ES-I3 (cell line): ENCODE results near the gene CCNY.

Source experiments
- H3K36me3 ChIP-seq: 2 replicates; pipeline ENCODE4 v1.6.1; 2013; ENCODE audit warnings: mild to moderate bottlenecking, low read length, control low read depth, moderate library complexity; ENCODE audit not compliant: insufficient read depth
- H3K4me1 ChIP-seq: 2 replicates; pipeline ENCODE4 v1.6.1; 2013; ENCODE audit warnings: mild to moderate bottlenecking, control low read depth, low read length; ENCODE audit not compliant: insufficient read depth
- H3K9ac ChIP-seq: 2 replicates; pipeline ENCODE4 v1.6.1; 2013; ENCODE audit warnings: low read depth, mild to moderate bottlenecking, low read length, moderate library complexity
- H3K9me3 ChIP-seq: 2 replicates; pipeline ENCODE4 v1.6.1; 2013; ENCODE audit warnings: mild to moderate bottlenecking, low read length, moderate library complexity; ENCODE audit not compliant: control insufficient read depth, insufficient read depth

Gene CCNY

GRCh38 chr10:35438718-35439571, 102.6 kb downstream of the CCNY start:
- Histone ChIP-seq H3K4me1 (no peaks in the 10 kb centered on the region), H3K9ac (no peak overlapping the region), H3K36me3 (no peaks in the 10 kb centered on the region), H3K9me3 (peaks cover 13% of the 10 kb centered on the region; the same call in 1 of the 2 replicates)

GRCh38 chr10:35440016-35440415, 103.7 kb downstream of the CCNY start:
- Histone ChIP-seq H3K9ac (no peak overlapping the region), H3K9me3 (peaks cover 23% of the 10 kb centered on the region; the same call in 1 of the 2 replicates), H3K36me3 (no peaks in the 10 kb centered on the region), H3K4me1 (no peaks in the 10 kb centered on the region)

GRCh38 chr10:35442028-35442427, 105.7 kb downstream of the CCNY start:
- Histone ChIP-seq H3K9ac (no peak overlapping the region), H3K9me3 (peaks cover 26% of the 10 kb centered on the region; the same call in 1 of the 2 replicates), H3K4me1 (no peaks in the 10 kb centered on the region), H3K36me3 (no peaks in the 10 kb centered on the region)

DNA sequence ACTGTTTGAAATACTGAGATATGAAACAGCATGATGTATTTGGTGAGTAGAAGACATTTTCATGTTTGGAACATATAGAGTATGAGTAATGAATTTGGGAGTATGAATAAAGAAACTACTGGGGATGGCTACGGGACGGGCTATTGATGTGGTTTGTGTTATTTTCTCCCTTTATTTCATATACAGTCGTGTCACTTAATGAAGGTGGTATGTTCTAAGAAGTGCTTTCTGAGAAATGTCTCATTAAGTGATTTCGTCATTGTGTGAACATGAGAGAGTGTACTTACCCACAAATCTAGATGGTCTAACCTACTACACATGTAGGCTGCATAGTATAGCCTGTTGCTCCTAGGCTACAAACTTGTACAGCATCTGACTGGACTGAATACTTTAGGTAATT, 106.3 kb downstream of the CCNY start:
- no peak overlapping the region for H3K9ac ChIP-seq
- H3K36me3 ChIP-seq: no peaks in the 10 kb centered on the region
- peaks cover 26% of the 10 kb centered on the region; the same call in 1 of the 2 replicates for H3K9me3 ChIP-seq
- peaks cover 5% of the 10 kb centered on the region for H3K4me1 ChIP-seq

- no peaks in the 10 kb centered on the region for H3K36me3 ChIP-seq
- H3K9me3 ChIP-seq: peaks cover 26% of the 10 kb centered on the region; the same call in 1 of the 2 replicates
- H3K9ac ChIP-seq: no peak overlapping the region
- H3K4me1 ChIP-seq: peaks cover 15% of the 10 kb centered on the region
These were observed 107.5 kb downstream of the CCNY start for GRCh38 chr10:35443858-35444257.

DNA sequence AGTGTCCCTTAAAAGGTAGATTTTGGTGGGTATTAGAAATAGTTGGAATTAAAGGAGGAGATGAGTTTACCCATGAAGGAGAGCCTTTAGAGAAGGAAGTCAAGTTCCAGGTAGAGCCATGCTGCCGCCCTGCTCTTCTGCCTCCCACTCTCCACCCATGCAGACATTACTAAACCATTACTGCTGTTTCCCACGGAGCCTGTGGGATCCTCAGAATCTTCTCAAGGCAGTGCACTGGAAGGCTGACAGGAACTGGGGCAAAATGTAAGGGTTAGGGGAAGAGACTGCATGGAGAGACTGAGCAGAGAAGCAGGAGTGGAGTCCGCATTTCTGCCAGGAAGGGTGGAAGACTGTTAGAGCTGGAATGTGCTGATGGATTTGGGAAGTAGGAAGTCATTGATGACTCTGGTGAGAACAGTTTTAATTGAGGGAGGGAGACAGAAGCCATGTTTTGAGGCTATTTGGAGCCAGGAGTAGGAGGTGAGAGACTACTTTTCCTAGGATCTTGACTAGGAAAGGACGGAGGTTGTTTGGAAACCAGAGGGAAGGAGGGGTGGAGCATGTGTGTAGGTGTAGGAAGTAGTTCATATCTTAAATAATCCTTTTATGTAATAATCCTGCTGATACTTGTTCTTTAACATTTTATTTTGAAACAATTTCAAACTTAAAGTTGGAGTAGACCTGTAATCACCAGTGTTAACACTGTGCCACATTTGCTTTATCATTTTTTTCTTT, 109.0 kb downstream of the CCNY start:
- Histone ChIP-seq H3K9ac (no peak overlapping the region), H3K9me3 (peaks cover 25% of the 10 kb centered on the region; the same call in 1 of the 2 replicates), H3K4me1 (peaks cover 22% of the 10 kb centered on the region), H3K36me3 (no peaks in the 10 kb centered on the region)

DNA sequence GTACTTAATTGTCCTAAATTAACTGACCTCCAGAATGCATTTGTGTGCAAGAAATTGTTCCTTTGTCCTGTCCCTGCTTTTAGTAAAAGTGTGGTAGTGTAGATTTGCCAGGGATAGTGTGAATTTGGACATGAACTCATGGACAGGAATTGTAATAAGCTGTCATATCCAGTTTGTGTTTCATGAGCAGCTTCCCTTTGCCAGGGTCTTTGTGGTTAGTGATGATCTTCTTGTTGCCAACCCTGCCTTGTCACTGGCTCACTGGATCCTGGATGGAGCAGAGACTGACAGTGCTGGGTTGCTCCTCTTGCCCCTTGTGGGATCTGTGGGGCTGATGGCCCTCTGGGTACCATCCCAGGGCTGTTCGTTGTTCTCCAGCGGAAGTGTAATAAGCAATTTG, 110.1 kb downstream of the CCNY start:
- Histone ChIP-seq H3K36me3 (no peaks in the 10 kb centered on the region), H3K4me1 (peaks cover 23% of the 10 kb centered on the region), H3K9me3 (peaks cover 23% of the 10 kb centered on the region; the same call in 1 of the 2 replicates), H3K9ac (no peak overlapping the region)

DNA sequence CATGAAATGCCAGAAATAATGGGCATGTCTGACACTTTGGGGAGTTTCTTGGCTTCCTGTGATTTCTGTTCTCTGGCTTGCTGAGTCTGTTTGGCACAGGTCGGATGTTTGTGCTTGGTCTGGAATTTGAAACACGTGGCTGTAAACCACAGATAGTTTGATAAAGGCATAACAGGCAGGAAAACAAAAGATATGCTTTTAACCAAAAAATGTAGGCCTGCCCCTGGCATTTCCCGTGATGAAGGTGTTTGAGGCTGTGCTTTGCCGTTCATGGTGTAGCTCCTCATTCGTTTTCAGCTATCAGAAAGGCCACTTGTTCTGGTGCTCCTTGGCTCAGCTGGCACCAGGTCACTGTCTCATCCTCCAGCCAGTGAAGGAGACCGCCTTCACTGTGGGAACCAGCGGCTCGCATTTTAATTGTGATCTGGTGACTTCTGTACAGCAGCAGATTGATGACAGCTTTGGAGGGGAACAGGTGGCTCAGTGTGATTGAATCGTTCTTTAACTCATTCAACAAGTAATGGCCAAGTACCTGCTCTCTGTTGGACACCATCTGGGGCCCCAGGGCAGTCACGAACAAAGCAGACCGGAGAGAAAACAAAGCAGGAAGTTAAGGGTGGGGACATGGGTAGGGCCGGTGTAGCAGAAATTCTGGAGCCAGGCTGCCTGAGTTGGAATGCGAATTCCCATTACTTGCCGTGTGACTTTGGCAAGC, 111.5 kb downstream of the CCNY start:
- Histone ChIP-seq H3K9ac (no peak overlapping the region), H3K4me1 (peaks cover 23% of the 10 kb centered on the region)

DNA sequence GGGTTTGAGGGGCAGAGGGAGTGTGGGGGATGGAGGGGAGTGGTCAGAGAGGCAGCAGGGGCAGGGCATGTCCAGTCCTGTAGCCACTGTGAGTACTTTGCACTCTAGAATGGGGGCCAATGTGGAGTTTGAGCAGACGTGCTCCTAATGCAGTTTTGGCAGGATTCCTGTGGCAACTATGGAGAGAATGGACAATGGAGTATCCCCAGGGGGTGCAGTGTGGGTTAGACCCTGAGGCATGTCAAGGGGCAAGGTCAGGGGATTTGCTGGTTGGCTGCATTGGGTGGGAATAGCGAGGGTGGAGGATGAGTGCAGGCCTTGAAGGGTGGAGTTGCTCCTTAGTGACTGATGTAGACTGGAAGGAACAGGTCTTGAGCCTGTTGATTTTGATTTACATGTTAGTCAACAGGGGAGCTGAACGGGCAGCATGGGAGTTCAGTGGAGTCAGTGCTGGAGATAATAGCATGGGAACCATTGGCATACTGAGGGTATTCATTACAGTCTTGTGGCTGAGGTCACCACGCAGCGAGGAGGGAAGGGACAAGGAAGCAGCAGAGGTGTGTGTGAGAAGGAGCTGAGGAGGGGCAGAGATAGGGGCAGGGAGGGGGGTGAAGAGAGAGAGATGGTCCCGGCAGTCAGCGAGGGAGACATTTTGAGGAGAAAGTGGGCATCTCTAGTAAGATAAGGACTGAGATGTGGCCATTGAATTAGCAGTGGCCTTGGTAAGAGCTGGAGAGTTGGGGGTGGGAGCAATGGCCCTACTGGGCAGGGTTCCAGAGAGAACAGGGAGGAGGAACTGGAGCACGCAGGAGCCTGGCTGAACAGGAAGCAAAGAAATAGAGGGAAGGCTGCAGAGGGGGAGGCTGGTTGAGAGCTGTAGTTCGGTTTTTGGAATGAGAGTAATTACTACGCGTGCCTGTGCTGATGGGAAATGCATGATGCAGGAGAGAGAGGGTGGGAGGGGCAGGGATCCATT, 112.7 kb downstream of the CCNY start:
- Histone ChIP-seq H3K9ac (no peak overlapping the region), H3K36me3 (no peaks in the 10 kb centered on the region), H3K9me3 (peaks cover 13% of the 10 kb centered on the region; the same call in 1 of the 2 replicates), H3K4me1 (peaks cover 23% of the 10 kb centered on the region)

More for the DNA sequence above, 111.5 kb downstream of the CCNY start:
- no peaks in the 10 kb centered on the region for H3K36me3 ChIP-seq
- H3K9me3 ChIP-seq: peaks cover 21% of the 10 kb centered on the region; the same call in 1 of the 2 replicates

DNA sequence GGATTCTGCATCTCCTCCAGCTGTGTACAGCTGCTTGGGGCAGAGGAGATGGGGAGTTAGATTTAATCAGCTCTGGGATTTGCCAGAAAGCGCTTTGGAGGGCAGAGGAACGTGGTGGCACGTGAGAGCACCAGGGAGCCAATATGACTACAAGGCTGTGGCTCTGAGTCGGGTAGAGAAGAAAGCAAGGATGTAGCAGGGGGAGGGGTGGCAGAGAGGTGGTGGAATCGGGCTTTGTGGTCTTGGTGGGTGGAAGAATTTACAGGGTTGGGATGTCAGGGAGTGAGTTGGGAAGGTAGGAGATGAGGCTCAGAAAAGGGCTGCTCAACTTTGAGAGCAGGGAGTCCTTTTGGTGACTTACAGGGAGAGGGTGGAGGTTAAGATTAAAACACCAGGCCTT, 113.6 kb downstream of the CCNY start:
- Histone ChIP-seq H3K4me1 (peaks cover 32% of the 10 kb centered on the region), H3K9ac (no peak overlapping the region), H3K9me3 (peaks cover 3% of the 10 kb centered on the region; the same call in 1 of the 2 replicates), H3K36me3 (no peaks in the 10 kb centered on the region)

GRCh38 chr10:35451151-35452016, 115.1 kb downstream of the CCNY start:
- Histone ChIP-seq H3K4me1 (peaks cover 35% of the 10 kb centered on the region), H3K36me3 (no peaks in the 10 kb centered on the region), H3K9me3 (no peaks in the 10 kb centered on the region), H3K9ac (no peak overlapping the region)

DNA sequence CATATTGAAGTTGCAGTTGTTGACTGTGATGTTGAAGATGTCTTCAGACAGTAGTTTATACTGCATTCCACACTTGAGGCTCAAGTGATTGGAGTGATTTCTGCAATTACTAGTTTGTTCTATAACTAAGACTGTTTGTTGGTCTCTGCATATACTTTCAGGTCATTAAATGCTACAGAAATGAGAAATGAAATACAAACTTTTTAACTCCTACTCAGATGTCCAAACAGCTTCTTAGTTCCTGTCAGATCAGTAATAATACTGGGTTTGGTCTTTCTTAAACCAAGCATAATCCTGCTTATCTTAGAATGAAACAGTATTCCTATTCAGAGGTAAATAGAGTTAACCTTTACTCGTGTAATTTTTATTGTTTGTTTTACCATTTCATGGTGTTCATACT, 115.9 kb downstream of the CCNY start:
- Histone ChIP-seq H3K36me3 (no peaks in the 10 kb centered on the region), H3K9ac (no peak overlapping the region), H3K9me3 (no peaks in the 10 kb centered on the region), H3K4me1 (peaks cover 35% of the 10 kb centered on the region)

DNA sequence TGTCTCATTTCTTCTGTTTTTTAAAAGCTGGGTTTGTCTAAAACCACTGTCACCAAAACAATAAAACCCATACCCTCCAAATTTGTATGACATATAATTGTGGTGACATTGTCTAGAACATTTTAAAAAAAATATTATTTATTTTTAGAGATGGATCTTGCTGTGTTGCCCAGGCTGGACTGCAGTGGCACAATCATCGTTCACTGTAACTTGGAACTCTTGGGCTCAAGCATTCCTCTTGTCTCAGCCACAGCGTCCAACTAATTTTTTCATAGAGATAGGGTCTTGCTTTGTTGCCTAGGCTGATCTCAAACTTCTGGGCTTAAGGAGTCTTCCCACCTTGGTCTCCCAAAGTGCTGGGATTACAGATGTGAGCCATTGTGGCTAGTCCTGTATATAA, 116.5 kb downstream of the CCNY start:
- Histone ChIP-seq H3K36me3 (no peaks in the 10 kb centered on the region), H3K9me3 (no peaks in the 10 kb centered on the region), H3K9ac (no peak overlapping the region), H3K4me1 (peaks cover 28% of the 10 kb centered on the region)
